ENCODE data around the gene AKAP10. TPM values are rescaled to one million over a fixed set of nuclear protein-coding genes. Genes with fewer than 3 reads are reported as not detected.
"Not testable (repeated sequence)": the region's sequence is repeated elsewhere in the genome, so short reads cannot be mapped to it uniquely, and the experiment has no call there.

AKAP10 gene
- 16.0 and 16.2 TPM in 2 replicates for total RNA-seq (2012; rRNA removed)

- Histone ChIP-seq H3K4me1 (ENCODE audit: control insufficient read depth, insufficient read depth, low read length) (peaks cover 12% of the 10 kb centered on the region), H3K27me3 (ENCODE audit: control insufficient read depth, insufficient read depth, low read length) (no peaks in the 10 kb centered on the region), H3K36me3 (ENCODE audit: insufficient read depth, low read length) (peaks cover 6% of the 10 kb centered on the region), H3K9me3 (replicated peaks; ENCODE audit: low read length) (no peaks in the 10 kb centered on the region), H3K4me3 (ENCODE audit: low read length) (peak within 1 kb of the TSS; percentile 91), H3K4me2 (ENCODE audit: low read length) (peak within 1 kb of the TSS; percentile 83), H3K9ac (ENCODE audit: low read depth, low read length) (peak within 1 kb of the TSS; percentile 95)
Observed at GRCh38 chr17:19977293-19978208, at the start of gene AKAP10. TSS of gene AKAP10 (minus strand) at chr17:19977828. CDS start at chr17:19977679, 149 bp downstream.

- H3K36me3 ChIP-seq (ENCODE audit: insufficient read depth, low read length): no peaks in the 10 kb centered on the region
- no peak overlapping the region for H3K4me3 ChIP-seq (ENCODE audit: low read length)
- H3K4me1 ChIP-seq (ENCODE audit: control insufficient read depth, insufficient read depth, low read length): no peaks in the 10 kb centered on the region
- H3K4me2 ChIP-seq (ENCODE audit: low read length): no peak overlapping the region
- H3K9me3 ChIP-seq (replicated peaks; ENCODE audit: low read length): no peaks in the 10 kb centered on the region
- peaks cover 47% of the 10 kb centered on the region for H3K27me3 ChIP-seq (ENCODE audit: control insufficient read depth, insufficient read depth, low read length)
- H3K9ac ChIP-seq (ENCODE audit: low read depth, low read length): no peak overlapping the region
Observed at GRCh38 chr17:20026960-20027359, 49.3 kb upstream of the AKAP10 start.

GRCh38 chr17:20022701-20023100, 45.1 kb upstream of the AKAP10 start:
- H3K4me1 ChIP-seq (ENCODE audit: control insufficient read depth, insufficient read depth, low read length): no peaks in the 10 kb centered on the region
- no peak overlapping the region for H3K4me3 ChIP-seq (ENCODE audit: low read length)
- H3K9me3 ChIP-seq (replicated peaks; ENCODE audit: low read length): no peaks in the 10 kb centered on the region
- H3K4me2 ChIP-seq (ENCODE audit: low read length): no peak overlapping the region
- H3K27me3 ChIP-seq (ENCODE audit: control insufficient read depth, insufficient read depth, low read length): peaks cover 51% of the 10 kb centered on the region
- no peak overlapping the region for H3K9ac ChIP-seq (ENCODE audit: low read depth, low read length)
- H3K36me3 ChIP-seq (ENCODE audit: insufficient read depth, low read length): no peaks in the 10 kb centered on the region

- H3K36me3 ChIP-seq (ENCODE audit: insufficient read depth, low read length); H3K4me1 ChIP-seq (ENCODE audit: control insufficient read depth, insufficient read depth, low read length); H3K9me3 ChIP-seq (replicated peaks; ENCODE audit: low read length); H3K4me2 ChIP-seq (ENCODE audit: low read length); H3K4me3 ChIP-seq (ENCODE audit: low read length); H3K9ac ChIP-seq (ENCODE audit: low read depth, low read length): not testable (repeated sequence)
- H3K27me3 ChIP-seq (ENCODE audit: control insufficient read depth, insufficient read depth, low read length): peaks cover 55% of the 10 kb centered on the region
Observed at GRCh38 chr17:20016475-20016992, 38.9 kb upstream of the AKAP10 start.

- no peaks in the 10 kb centered on the region for H3K36me3 ChIP-seq (ENCODE audit: insufficient read depth, low read length)
- peaks cover 54% of the 10 kb centered on the region for H3K27me3 ChIP-seq (ENCODE audit: control insufficient read depth, insufficient read depth, low read length)
Observed at GRCh38 chr17:20012017-20012536, 34.4 kb upstream of the AKAP10 start.

GRCh38 chr17:20010936-20011335, 33.3 kb upstream of the AKAP10 start:
- no peaks in the 10 kb centered on the region for H3K36me3 ChIP-seq (ENCODE audit: insufficient read depth, low read length)
- peaks cover 65% of the 10 kb centered on the region for H3K27me3 ChIP-seq (ENCODE audit: control insufficient read depth, insufficient read depth, low read length)
- H3K9me3 ChIP-seq (replicated peaks; ENCODE audit: low read length): no peaks in the 10 kb centered on the region
- H3K4me3 ChIP-seq (ENCODE audit: low read length): no peak overlapping the region
- H3K9ac ChIP-seq (ENCODE audit: low read depth, low read length): no peak overlapping the region
- H3K4me1 ChIP-seq (ENCODE audit: control insufficient read depth, insufficient read depth, low read length): peaks cover 13% of the 10 kb centered on the region
- no peak overlapping the region for H3K4me2 ChIP-seq (ENCODE audit: low read length)

More at GRCh38 chr17:20012017-20012536, 34.4 kb upstream of the AKAP10 start:
- Histone ChIP-seq H3K4me2 (ENCODE audit: low read length) (no peak overlapping the region), H3K4me3 (ENCODE audit: low read length) (no peak overlapping the region), H3K9me3 (replicated peaks; ENCODE audit: low read length) (no peaks in the 10 kb centered on the region), H3K4me1 (ENCODE audit: control insufficient read depth, insufficient read depth, low read length) (peaks cover 13% of the 10 kb centered on the region), H3K9ac (ENCODE audit: low read depth, low read length) (no peak overlapping the region)

GRCh38 chr17:20010099-20010863, 32.7 kb upstream of the AKAP10 start:
- Histone ChIP-seq H3K9ac (ENCODE audit: low read depth, low read length) (no peak overlapping the region), H3K4me2 (ENCODE audit: low read length) (peak overlapping the region; percentile 94), H3K36me3 (ENCODE audit: insufficient read depth, low read length) (no peaks in the 10 kb centered on the region), H3K9me3 (replicated peaks; ENCODE audit: low read length) (no peaks in the 10 kb centered on the region), H3K4me3 (ENCODE audit: low read length) (peak overlapping the region; percentile 78), H3K27me3 (ENCODE audit: control insufficient read depth, insufficient read depth, low read length) (peaks cover 68% of the 10 kb centered on the region), H3K4me1 (ENCODE audit: control insufficient read depth, insufficient read depth, low read length) (peaks cover 13% of the 10 kb centered on the region)

GRCh38 chr17:20009302-20010098, 31.9 kb upstream of the AKAP10 start, which contains the start of gene SPECC1:
TSS of gene SPECC1 (plus strand) at chr17:20009359. CDS start at chr17:20096652, 87,293 bp downstream.
- peak within 1 kb of the TSS; percentile 94 for H3K4me2 ChIP-seq (ENCODE audit: low read length)

GRCh38 chr17:20009052-20009301, 31.3 kb upstream of the AKAP10 start:
- peak overlapping the region; percentile 94 for H3K4me2 ChIP-seq (ENCODE audit: low read length)
- H3K4me1 ChIP-seq (ENCODE audit: control insufficient read depth, insufficient read depth, low read length): peaks cover 13% of the 10 kb centered on the region
- H3K36me3 ChIP-seq (ENCODE audit: insufficient read depth, low read length): no peaks in the 10 kb centered on the region
- no peaks in the 10 kb centered on the region for H3K9me3 ChIP-seq (replicated peaks; ENCODE audit: low read length)
- peak overlapping the region; percentile 78 for H3K4me3 ChIP-seq (ENCODE audit: low read length)
- peaks cover 63% of the 10 kb centered on the region for H3K27me3 ChIP-seq (ENCODE audit: control insufficient read depth, insufficient read depth, low read length)
- peak overlapping the region; percentile 63 for H3K9ac ChIP-seq (ENCODE audit: low read depth, low read length)

More at GRCh38 chr17:20009302-20010098, 31.9 kb upstream of the AKAP10 start, which contains the start of gene SPECC1:
- peak within 1 kb of the TSS; percentile 78 for H3K4me3 ChIP-seq (ENCODE audit: low read length)
- peak within 1 kb of the TSS; percentile 63 for H3K9ac ChIP-seq (ENCODE audit: low read depth, low read length)
- peaks cover 68% of the 10 kb centered on the region for H3K27me3 ChIP-seq (ENCODE audit: control insufficient read depth, insufficient read depth, low read length)
- H3K4me1 ChIP-seq (ENCODE audit: control insufficient read depth, insufficient read depth, low read length): peaks cover 13% of the 10 kb centered on the region
- no peaks in the 10 kb centered on the region for H3K9me3 ChIP-seq (replicated peaks; ENCODE audit: low read length)
- no peaks in the 10 kb centered on the region for H3K36me3 ChIP-seq (ENCODE audit: insufficient read depth, low read length)

- no peaks in the 10 kb centered on the region for H3K36me3 ChIP-seq (ENCODE audit: insufficient read depth, low read length)
- peak overlapping the region; percentile 94 for H3K4me2 ChIP-seq (ENCODE audit: low read length)
- peaks cover 13% of the 10 kb centered on the region for H3K4me1 ChIP-seq (ENCODE audit: control insufficient read depth, insufficient read depth, low read length)
- H3K9ac ChIP-seq (ENCODE audit: low read depth, low read length): peak overlapping the region; percentile 63
- H3K4me3 ChIP-seq (ENCODE audit: low read length): peak overlapping the region; percentile 78
- no peaks in the 10 kb centered on the region for H3K9me3 ChIP-seq (replicated peaks; ENCODE audit: low read length)
- H3K27me3 ChIP-seq (ENCODE audit: control insufficient read depth, insufficient read depth, low read length): peaks cover 58% of the 10 kb centered on the region
Observed at GRCh38 chr17:20008242-20009051, 30.8 kb upstream of the AKAP10 start.
